Nephron progenitor cell (in vitro differentiated cells): Measurements from ENCODE around the gene SLC22A13.
"Not testable (repeated sequence)": the region's sequence is repeated elsewhere in the genome, so short reads cannot be mapped to it uniquely, and the experiment has no call there.

ENCODE experiments used
- DNase-seq: peaks from one replicate; pipeline ENCODE4 v3.0.0; 2021
- H3K27ac Mint-ChIP-seq: 2 replicates; pipeline ENCODE4 v1.8.0; 2021; ENCODE audit warnings: mild to moderate bottlenecking, moderate library complexity, mixed read lengths
- H3K27me3 Mint-ChIP-seq: 2 replicates; pipeline ENCODE4 v1.8.0; 2021; ENCODE audit warnings: mild to moderate bottlenecking, low read depth, mixed read lengths; ENCODE audit not compliant: poor library complexity
- H3K36me3 Mint-ChIP-seq: 2 replicates; pipeline ENCODE4 v1.8.0; 2021; ENCODE audit warnings: low read depth, mixed read lengths
- H3K4me1 Mint-ChIP-seq: 2 replicates; pipeline ENCODE4 v1.8.0; 2021; ENCODE audit warnings: mixed read lengths
- H3K4me3 Mint-ChIP-seq: 2 replicates; pipeline ENCODE4 v1.8.0; 2021; ENCODE audit warnings: mild to moderate bottlenecking, moderate library complexity, mixed read lengths
- H3K9me3 Mint-ChIP-seq: 2 replicates; pipeline ENCODE4 v1.8.0; 2021; ENCODE audit warnings: mild to moderate bottlenecking, moderate library complexity, mixed read lengths
- TF ChIP-seq, protein P1 (sequence below): fragments of 200-600 bp; sonication (generic); IDR thresholded peaks from 2 replicates; pipeline ENCODE4 v1.5.0; 2021; ENCODE audit warnings: antibody characterized with exemption

Gene SLC22A13

DNA sequence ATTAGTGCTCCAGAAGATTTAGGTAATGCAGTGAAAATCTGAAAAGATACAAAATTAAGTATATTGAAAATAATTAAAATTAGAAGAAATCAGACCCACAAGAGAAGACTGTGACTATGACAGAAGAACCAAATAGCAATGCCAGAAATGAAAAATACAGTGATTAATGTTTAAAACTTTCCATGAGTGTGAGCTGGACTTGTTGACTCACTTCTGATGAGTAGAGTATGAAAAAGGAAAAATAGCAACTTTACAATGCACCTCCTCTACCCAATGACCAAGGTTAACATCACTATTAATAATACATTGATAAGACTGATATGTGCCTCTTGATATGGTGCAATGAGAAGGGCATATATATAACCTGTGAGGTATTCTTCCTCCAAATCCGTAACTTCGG is 39.3 kb upstream of the SLC22A13 start:
- no peak for DNase-seq
- Mint-ChIP-seq H3K4me3 (no peak overlapping the region), H3K4me1 (no peaks in the 10 kb centered on the region), H3K27me3 (no peaks in the 10 kb centered on the region), H3K27ac (peak overlapping the region; percentile 31), H3K36me3 (peaks cover 49% of the 10 kb centered on the region), H3K9me3 (no peaks in the 10 kb centered on the region)
- TF ChIP-seq, protein P1, sequence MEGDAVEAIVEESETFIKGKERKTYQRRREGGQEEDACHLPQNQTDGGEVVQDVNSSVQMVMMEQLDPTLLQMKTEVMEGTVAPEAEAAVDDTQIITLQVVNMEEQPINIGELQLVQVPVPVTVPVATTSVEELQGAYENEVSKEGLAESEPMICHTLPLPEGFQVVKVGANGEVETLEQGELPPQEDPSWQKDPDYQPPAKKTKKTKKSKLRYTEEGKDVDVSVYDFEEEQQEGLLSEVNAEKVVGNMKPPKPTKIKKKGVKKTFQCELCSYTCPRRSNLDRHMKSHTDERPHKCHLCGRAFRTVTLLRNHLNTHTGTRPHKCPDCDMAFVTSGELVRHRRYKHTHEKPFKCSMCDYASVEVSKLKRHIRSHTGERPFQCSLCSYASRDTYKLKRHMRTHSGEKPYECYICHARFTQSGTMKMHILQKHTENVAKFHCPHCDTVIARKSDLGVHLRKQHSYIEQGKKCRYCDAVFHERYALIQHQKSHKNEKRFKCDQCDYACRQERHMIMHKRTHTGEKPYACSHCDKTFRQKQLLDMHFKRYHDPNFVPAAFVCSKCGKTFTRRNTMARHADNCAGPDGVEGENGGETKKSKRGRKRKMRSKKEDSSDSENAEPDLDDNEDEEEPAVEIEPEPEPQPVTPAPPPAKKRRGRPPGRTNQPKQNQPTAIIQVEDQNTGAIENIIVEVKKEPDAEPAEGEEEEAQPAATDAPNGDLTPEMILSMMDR: no peak

DNA sequence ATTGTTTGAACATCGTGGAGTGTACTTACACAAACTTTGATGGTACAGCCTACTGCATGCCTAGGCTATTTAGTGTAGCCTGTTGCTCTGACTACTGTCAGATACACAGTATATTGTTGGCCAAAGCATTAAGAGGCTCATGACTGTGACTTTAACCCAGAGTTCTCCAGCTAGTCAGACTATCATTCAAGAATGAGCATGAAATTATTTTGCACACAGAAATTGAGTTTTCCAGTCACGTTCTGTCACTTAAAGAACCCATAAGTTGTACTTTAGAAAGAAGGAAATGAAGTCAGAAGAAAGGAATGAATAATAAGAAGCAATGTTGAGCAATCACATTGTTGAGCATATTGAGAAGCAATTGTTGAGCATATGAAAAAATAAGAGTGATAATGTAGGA is 37.6 kb upstream of the SLC22A13 start:
- TF ChIP-seq, protein P1: no peak
- no peaks in the 10 kb centered on the region for H3K4me1 Mint-ChIP-seq
- H3K27me3 Mint-ChIP-seq: no peaks in the 10 kb centered on the region
- no peak overlapping the region for H3K4me3 Mint-ChIP-seq
- H3K36me3 Mint-ChIP-seq: peaks cover 62% of the 10 kb centered on the region
- no peak overlapping the region for H3K27ac Mint-ChIP-seq
- DNase-seq: no peak
- H3K9me3 Mint-ChIP-seq: no peaks in the 10 kb centered on the region

DNA sequence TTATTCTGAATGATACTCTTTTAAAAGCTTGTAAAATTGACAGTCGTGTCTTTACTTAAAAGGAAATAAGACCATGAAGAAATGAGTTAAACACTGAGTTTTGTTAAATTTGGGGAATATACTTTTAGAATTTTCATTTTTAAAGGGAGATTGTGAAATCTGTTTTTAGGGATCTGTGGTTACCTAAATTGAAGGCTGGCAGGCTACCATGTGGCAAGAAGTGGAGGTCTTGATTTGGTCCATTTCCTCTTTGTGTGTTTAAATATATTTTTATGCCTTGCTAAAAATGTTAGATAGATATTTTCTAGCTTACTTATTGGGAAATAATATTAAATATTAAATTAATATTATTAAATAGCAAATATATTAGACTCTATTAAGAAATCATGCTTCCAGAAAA is 36.6 kb upstream of the SLC22A13 start:
- TF ChIP-seq, protein P1: no peak
- DNase-seq: no peak
- no peaks in the 10 kb centered on the region for H3K9me3 Mint-ChIP-seq
- peaks cover 69% of the 10 kb centered on the region for H3K36me3 Mint-ChIP-seq
- H3K4me3 Mint-ChIP-seq: no peak overlapping the region
- H3K4me1 Mint-ChIP-seq: no peaks in the 10 kb centered on the region
- no peaks in the 10 kb centered on the region for H3K27me3 Mint-ChIP-seq
- H3K27ac Mint-ChIP-seq: no peak overlapping the region

DNA sequence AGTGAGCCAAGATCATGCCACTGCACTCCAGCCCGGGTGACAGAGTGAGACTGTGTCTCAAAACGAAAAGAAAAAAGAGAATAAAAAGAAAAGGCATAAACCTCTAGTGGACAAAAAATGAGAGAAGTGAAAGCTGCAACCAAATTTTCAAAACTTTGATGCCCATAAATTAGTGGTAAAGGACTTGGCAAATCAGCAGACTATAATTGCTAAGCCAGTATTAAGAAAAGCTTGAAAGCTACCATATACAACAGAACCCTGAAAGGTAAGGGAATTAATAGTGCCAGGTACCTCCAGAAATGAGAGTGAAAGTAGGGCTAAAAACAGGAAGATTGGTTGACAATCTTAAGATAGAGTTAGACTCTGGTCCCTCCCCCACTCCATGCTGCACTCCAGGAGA is 32.9 kb upstream of the SLC22A13 start:
- Mint-ChIP-seq H3K36me3 (peaks cover 81% of the 10 kb centered on the region), H3K4me3 (no peak overlapping the region), H3K4me1 (no peaks in the 10 kb centered on the region), H3K27me3 (no peaks in the 10 kb centered on the region), H3K27ac (no peak overlapping the region), H3K9me3 (peaks cover 14% of the 10 kb centered on the region)
- DNase-seq: no peak
- TF ChIP-seq, protein P1: no peak

DNA sequence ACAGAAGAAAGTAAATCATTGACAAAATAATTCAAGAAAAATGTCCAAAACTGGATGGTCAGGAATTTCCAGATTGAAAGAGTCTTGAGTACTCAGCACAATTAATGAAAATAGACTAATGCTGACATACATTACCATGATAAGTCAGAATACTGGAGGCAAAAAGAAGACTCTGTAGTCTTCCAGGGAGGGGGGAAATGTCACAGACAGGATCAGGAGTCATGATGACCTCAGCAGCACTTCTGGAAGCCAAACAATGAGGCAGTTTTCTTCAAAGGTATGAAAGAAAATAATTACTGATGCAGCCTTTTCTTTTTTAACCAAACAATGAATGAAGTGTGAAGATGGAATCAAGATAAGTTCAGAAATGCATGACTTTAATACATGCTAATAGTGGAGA is 30.1 kb upstream of the SLC22A13 start:
- H3K4me1 Mint-ChIP-seq: no peaks in the 10 kb centered on the region
- H3K36me3 Mint-ChIP-seq: peaks cover 94% of the 10 kb centered on the region
- H3K27ac Mint-ChIP-seq: no peak overlapping the region
- peaks cover 3% of the 10 kb centered on the region for H3K27me3 Mint-ChIP-seq
- no peak for DNase-seq
- TF ChIP-seq, protein P1: no peak
- H3K9me3 Mint-ChIP-seq: peaks cover 38% of the 10 kb centered on the region
- H3K4me3 Mint-ChIP-seq: no peak overlapping the region

DNA sequence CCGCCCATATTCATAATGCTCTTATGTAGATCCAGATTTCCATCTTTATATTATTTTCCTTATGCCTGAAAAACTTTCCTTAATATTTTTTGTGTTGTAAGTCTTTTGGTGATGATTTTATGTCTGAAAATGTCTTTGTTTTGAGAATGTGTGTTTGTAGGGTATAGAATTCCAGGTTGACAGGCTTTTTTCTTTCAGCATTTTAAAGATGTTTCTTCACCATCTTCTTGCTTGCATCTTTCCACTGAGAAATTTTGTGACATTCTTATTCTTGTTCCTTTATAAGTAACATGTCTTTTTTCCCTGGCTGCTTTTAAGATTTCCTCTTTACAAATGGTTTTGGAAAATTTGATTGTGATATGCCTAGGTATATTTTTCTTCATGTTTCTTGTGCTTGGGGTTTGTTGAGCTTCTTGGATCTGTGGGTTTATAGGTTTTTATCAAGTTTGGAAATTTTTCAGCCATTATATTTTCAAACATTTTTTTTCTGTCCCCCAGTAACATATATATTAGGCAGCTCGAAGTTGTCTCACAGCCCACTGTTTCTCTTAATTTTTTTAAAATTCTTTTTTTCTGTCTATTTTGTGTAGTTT is 27.1 kb upstream of the SLC22A13 start:
- TF ChIP-seq, protein P1: no peak
- H3K27me3 Mint-ChIP-seq: peaks cover 3% of the 10 kb centered on the region
- no peak overlapping the region for H3K4me3 Mint-ChIP-seq
- H3K4me1 Mint-ChIP-seq: no peaks in the 10 kb centered on the region
- H3K36me3 Mint-ChIP-seq: peaks cover 86% of the 10 kb centered on the region
- peaks cover 38% of the 10 kb centered on the region for H3K9me3 Mint-ChIP-seq
- DNase-seq: no peak
- H3K27ac Mint-ChIP-seq: no peak overlapping the region

DNA sequence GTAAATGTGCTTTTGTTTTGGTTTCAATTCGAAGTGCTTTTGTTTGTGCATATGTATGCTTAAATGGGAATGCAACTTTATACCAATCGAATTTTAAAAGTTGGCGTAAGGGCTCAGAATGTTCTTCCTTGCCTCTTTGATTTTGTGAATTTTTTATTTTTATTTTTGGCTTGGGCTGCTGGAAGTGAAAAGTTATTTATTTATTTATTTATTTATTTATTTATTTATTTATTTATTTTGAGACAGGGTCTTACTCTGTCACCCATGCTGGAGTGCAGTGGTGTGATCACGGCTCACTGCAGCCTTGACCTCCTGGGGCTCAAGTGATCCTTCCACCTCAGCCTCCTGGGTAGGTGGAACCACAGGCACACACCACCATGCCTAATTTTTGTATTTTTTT is 22.8 kb upstream of the SLC22A13 start:
- DNase-seq, H3K4me1 Mint-ChIP-seq, H3K27ac Mint-ChIP-seq, H3K4me3 Mint-ChIP-seq, H3K27me3 Mint-ChIP-seq: not testable (repeated sequence)
- peaks cover 23% of the 10 kb centered on the region for H3K9me3 Mint-ChIP-seq
- H3K36me3 Mint-ChIP-seq: peaks cover 75% of the 10 kb centered on the region
